Panc1 (cell line): Measurements from ENCODE around the gene OMP. TPM values are rescaled to one million over a fixed set of nuclear protein-coding genes. Genes with fewer than 3 reads are reported as not detected.

ENCODE experiments used
- ATAC-seq: fragments of 200-7000 bp; cut with Tn5 transposase; 2 replicates; pipeline ENCODE4 v1.9.1; 2020; ENCODE audit warnings: mild to moderate bottlenecking, moderate library complexity
- BruUV-seq: library from RNA; stranded (reverse); fragments of 400-500 nt; replicated peaks from 2 replicates; lab custom pipeline; 2021; lab: Mats Ljungman, UMichigan
- CTCF ChIA-PET: fragments of 300-600 bp; sonication (Branson Sonifier 250); formaldehyde crosslinking; loops from one replicate; lab custom pipeline; 2022; ENCODE audit warnings: antibody characterized with exemption; lab: Charles Lee
- POLR2A ChIA-PET: fragments of 300-600 bp; sonication (Branson Sonifier 250); formaldehyde crosslinking; loops from one replicate; lab custom pipeline; 2022; ENCODE audit warnings: antibody characterized with exemption; lab: Charles Lee
- DNase-seq: peaks from one replicate; pipeline ENCODE4 v3.0.0-alpha.2; 2010; ENCODE audit warnings: low read depth, low spot score
- H3K27ac ChIP-seq: 2 replicates; pipeline ENCODE4 v1.5.1; 2011; ENCODE audit warnings: mild to moderate bottlenecking, low read length, inconsistent platforms
- H3K27me3 ChIP-seq: fragments of 200-500 bp; sonication (Bioruptor generic); 2 replicates; pipeline ENCODE4 v1.6.0; 2014; ENCODE audit warnings: low read length, inconsistent platforms; ENCODE audit not compliant: control insufficient read depth, insufficient read depth
- H3K36me3 ChIP-seq: fragments of 200-500 bp; sonication (Bioruptor generic); 2 replicates; pipeline ENCODE4 v1.5.1; 2014; ENCODE audit warnings: inconsistent platforms, mild to moderate bottlenecking, low read length, moderate library complexity; ENCODE audit not compliant: control insufficient read depth, insufficient read depth
- H3K4me1 ChIP-seq: 2 replicates; pipeline ENCODE4 v1.5.1; 2011; ENCODE audit warnings: inconsistent platforms, mild to moderate bottlenecking, low read length, moderate library complexity; ENCODE audit not compliant: control insufficient read depth, insufficient read depth
- H3K4me3 ChIP-seq, 2 experiments: 2 replicates each; pipeline ENCODE4 v1.5.1; 2011 to 2012; ENCODE audit warnings: low read depth in 2 of 2, low read length in 2 of 2, mild to moderate bottlenecking in 2 of 2, inconsistent platforms in 1 of 2, moderate library complexity in 1 of 2
- H3K9me3 ChIP-seq: fragments of 200-500 bp; sonication (Bioruptor generic); 2 replicates; pipeline ENCODE4 v1.5.1; 2014; ENCODE audit warnings: low read depth, mild to moderate bottlenecking, inconsistent platforms, low read length, moderate library complexity; ENCODE audit not compliant: control insufficient read depth, insufficient read depth
- POLR2AphosphoS5 ChIP-seq: IDR thresholded peaks from 2 replicates; pipeline ENCODE4 v1.6.1; 2012; ENCODE audit warnings: mild to moderate bottlenecking, low read depth, low read length, moderate library complexity
- SIN3A ChIP-seq: IDR thresholded peaks from 2 replicates; pipeline ENCODE4 v1.6.1; 2012; ENCODE audit warnings: low read depth, mild to moderate bottlenecking, low read length, moderate library complexity, borderline replicate concordance; ENCODE audit not compliant: insufficient read depth
- TCF7L2 ChIP-seq: IDR thresholded peaks from 2 replicates; pipeline ENCODE4 v1.6.1; 2011; ENCODE audit warnings: mild to moderate bottlenecking, low read depth, low read length, inconsistent platforms
- in situ Hi-C: cut with HindIII; loops from 2 replicates; pipeline ENCODE4 v1.10.0; 2016; ENCODE audit warnings: low sequenced_read_pairs, low pct_unique_long_range_greater_than_20kb
- intact Hi-C: fragments of 100-400 bp; cut with micrococcal nuclease; formaldehyde crosslinking; loops from one replicate; pipeline ENCODE4 v1.10.0; 2022; ENCODE audit not compliant: unreplicated experiment
- total RNA-seq: library from RNA; stranded (reverse); gene quantifications from one replicate; pipeline ENCODE4 v1.2.1, GENCODE V29; 2021; ENCODE audit not compliant: unreplicated experiment
- TF ChIP-seq, protein P1 (sequence below), 2 experiments: IDR thresholded peaks; 2 replicates each; pipeline ENCODE4 v1.6.1; 2011 to 2012; ENCODE audit warnings: low read depth in 2 of 2, control low read depth in 1 of 2, low read length in 1 of 2, mild to moderate bottlenecking in 1 of 2, moderate library complexity in 1 of 2; ENCODE audit not compliant: insufficient read depth in 1 of 2
- TF ChIP-seq, protein P2 (sequence below): fragments of 450-650 bp; IDR thresholded peaks from 2 replicates; pipeline ENCODE4 v1.5.1; 2017; ENCODE audit warnings: mild to moderate bottlenecking

The OMP gene
- total RNA-seq, 1 experiment from 2014 or later: 1.5 TPM

DNA sequence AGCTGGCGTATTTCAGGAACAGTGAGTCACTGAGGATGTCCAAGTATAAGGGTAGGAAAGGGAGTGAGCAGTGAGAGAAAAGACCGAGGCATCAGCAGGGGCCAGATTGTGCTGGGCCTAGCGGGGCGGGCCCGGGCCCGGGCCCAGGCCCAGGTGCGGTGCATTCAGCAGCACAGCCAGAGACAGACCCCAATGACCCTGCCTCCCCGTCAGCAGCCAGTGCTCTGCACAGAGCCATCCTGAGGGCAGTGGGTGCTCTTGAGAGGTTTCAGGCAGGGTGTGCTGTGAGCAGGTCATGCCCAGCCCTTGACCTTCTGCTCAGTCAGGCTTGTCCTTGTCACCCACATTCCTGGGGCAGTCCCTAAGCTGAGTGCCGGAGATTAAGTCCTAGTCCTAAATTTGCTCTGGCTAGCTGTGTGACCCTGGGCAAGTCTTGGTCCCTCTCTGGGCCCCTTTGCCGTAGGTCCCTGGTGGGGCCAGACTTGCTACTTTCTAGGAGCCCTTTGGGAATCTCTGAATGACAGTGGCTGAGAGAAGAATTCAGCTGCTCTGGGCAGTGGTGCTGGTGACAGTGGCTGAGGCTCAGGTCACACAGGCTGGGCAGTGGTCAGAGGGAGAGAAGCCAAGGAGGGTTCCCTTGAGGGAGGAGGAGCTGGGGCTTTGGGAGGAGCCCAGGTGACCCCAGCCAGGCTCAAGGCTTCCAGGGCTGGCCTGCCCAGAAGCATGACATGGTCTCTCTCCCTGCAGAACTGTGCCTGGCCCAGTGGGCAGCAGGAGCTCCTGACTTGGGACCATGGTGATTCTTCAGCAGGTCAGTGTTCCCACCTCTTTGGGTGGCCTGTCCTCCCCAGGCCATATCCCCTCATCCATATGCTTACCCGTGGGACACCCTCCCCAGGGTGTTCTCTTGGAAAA, 27.5 kb downstream of the OMP start:
- DNase-seq: no peak
- H3K4me3 ChIP-seq: no peak overlapping the region
- no peaks in the 10 kb centered on the region for H3K27me3 ChIP-seq
- TF ChIP-seq, protein P1, sequence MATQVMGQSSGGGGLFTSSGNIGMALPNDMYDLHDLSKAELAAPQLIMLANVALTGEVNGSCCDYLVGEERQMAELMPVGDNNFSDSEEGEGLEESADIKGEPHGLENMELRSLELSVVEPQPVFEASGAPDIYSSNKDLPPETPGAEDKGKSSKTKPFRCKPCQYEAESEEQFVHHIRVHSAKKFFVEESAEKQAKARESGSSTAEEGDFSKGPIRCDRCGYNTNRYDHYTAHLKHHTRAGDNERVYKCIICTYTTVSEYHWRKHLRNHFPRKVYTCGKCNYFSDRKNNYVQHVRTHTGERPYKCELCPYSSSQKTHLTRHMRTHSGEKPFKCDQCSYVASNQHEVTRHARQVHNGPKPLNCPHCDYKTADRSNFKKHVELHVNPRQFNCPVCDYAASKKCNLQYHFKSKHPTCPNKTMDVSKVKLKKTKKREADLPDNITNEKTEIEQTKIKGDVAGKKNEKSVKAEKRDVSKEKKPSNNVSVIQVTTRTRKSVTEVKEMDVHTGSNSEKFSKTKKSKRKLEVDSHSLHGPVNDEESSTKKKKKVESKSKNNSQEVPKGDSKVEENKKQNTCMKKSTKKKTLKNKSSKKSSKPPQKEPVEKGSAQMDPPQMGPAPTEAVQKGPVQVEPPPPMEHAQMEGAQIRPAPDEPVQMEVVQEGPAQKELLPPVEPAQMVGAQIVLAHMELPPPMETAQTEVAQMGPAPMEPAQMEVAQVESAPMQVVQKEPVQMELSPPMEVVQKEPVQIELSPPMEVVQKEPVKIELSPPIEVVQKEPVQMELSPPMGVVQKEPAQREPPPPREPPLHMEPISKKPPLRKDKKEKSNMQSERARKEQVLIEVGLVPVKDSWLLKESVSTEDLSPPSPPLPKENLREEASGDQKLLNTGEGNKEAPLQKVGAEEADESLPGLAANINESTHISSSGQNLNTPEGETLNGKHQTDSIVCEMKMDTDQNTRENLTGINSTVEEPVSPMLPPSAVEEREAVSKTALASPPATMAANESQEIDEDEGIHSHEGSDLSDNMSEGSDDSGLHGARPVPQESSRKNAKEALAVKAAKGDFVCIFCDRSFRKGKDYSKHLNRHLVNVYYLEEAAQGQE (IDR thresholded peaks at IDR 0.05; ENCODE audit: insufficient read depth in 1 of 2, low read depth in 2 of 2, low read length in 1 of 2): no peak
- TF ChIP-seq TCF7L2 (no peak), POLR2AphosphoS5 (no peak), SIN3A (no peak)
- TF ChIP-seq, protein P2, sequence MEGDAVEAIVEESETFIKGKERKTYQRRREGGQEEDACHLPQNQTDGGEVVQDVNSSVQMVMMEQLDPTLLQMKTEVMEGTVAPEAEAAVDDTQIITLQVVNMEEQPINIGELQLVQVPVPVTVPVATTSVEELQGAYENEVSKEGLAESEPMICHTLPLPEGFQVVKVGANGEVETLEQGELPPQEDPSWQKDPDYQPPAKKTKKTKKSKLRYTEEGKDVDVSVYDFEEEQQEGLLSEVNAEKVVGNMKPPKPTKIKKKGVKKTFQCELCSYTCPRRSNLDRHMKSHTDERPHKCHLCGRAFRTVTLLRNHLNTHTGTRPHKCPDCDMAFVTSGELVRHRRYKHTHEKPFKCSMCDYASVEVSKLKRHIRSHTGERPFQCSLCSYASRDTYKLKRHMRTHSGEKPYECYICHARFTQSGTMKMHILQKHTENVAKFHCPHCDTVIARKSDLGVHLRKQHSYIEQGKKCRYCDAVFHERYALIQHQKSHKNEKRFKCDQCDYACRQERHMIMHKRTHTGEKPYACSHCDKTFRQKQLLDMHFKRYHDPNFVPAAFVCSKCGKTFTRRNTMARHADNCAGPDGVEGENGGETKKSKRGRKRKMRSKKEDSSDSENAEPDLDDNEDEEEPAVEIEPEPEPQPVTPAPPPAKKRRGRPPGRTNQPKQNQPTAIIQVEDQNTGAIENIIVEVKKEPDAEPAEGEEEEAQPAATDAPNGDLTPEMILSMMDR: no peak
- BruUV-seq: no TSS peak
- in situ Hi-C loops (no loop called here), intact Hi-C loops (loop anchor here (5.0 kb wide), 1 partner anchor 417 kb away; no protein-coding TSS in a partner anchor)
- POLR2A ChIA-PET: no interaction called here
- H3K27ac ChIP-seq: no peak overlapping the region
- no peaks in the 10 kb centered on the region for H3K36me3 ChIP-seq
- H3K9me3 ChIP-seq: no peaks in the 10 kb centered on the region
- ATAC-seq: no peak
- CTCF ChIA-PET: interaction anchor here (0.6 to 3.7 kb wide), 2 partner anchors 58 to 83 kb away, joined by 10 to 33 read pairs; no protein-coding TSS in a partner anchor
- peaks cover 7% of the 10 kb centered on the region; the same call in 1 of the 2 replicates for H3K4me1 ChIP-seq

DNA sequence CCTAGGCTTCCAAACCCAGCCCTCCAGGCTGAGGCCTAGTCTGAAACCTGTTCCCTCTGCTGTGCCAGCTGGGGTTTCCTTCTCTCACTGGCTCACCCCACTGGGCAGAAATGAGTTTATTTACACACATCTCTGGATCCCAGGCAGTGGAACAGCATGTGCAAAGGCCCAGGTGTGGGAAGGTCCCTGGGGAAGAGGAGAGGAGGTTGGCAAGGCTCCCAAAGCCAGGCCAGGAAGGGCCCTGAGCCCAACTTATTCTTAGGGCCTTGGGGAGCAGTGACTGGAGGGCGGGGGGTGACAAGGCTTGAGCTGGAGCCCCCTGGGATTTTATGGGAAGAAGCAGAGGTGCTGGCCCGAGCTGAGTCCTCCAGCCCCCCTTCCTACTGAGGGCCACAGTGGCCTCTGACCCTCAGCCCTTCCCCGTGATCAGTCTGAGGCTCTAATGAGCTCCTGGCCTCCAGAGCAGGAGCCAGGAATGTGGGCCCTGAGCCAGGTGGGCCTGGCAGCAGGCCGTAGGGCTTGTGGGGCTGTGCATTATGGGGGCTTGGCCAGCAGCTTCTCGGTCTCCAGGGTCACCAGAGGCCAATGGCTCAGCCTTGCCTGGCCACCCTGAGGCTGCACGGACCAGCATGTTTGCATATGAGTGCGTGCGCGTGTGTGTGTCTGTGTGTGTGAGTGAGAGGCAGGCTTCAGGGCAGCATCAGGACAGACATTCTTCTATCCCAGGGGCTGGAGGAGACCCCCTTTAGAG, 28.3 kb downstream of the OMP start:
- ChIA-PET CTCF (interaction anchor here (0.6 kb wide), 2 partner anchors 83 to 390 kb away, joined by 4 to 10 read pairs; no protein-coding TSS in a partner anchor), POLR2A (no interaction called here)
- TF ChIP-seq SIN3A (no peak), POLR2AphosphoS5 (no peak), TCF7L2 (no peak)
- TF ChIP-seq, protein P2: no peak
- TF ChIP-seq, protein P1 (IDR thresholded peaks at IDR 0.05; ENCODE audit: insufficient read depth in 1 of 2, low read depth in 2 of 2, low read length in 1 of 2): no peak
- H3K4me3 ChIP-seq: no peak overlapping the region
- H3K9me3 ChIP-seq: no peaks in the 10 kb centered on the region
- BruUV-seq: no TSS peak
- ATAC-seq: no peak
- peaks cover 7% of the 10 kb centered on the region; the same call in 1 of the 2 replicates for H3K4me1 ChIP-seq
- H3K36me3 ChIP-seq: no peaks in the 10 kb centered on the region
- no peak for DNase-seq
- H3K27ac ChIP-seq: no peak overlapping the region
- intact Hi-C loops (no loop called here), in situ Hi-C loops (no loop called here)
- H3K27me3 ChIP-seq: no peaks in the 10 kb centered on the region
